BJ (cell line): ENCODE results near the gene RPS13. TPM values are rescaled to one million over a fixed set of nuclear protein-coding genes. Genes with fewer than 3 reads are reported as not detected.

Experiments
- CTCF ChIA-PET: fragments of 350-600 bp; formaldehyde crosslinking; extraction: SDS; loops from one replicate; lab custom pipeline; 2021; ENCODE audit warnings: antibody characterized with exemption, inconsistent platforms; lab: Yijun Ruan, JAX
- POLR2A ChIA-PET: fragments of 300-600 bp; sonication (Branson Sonifier 250); formaldehyde crosslinking; extraction: SDS; loops from one replicate; lab custom pipeline; 2021; ENCODE audit warnings: antibody characterized with exemption; lab: Charles Lee
- DNase-seq: peaks from one replicate; pipeline ENCODE4 v3.0.0-alpha.2; 2011; ENCODE audit warnings: low read depth
- H3K27me3 ChIP-seq: 2 replicates; pipeline ENCODE4 v1.6.0; 2011; ENCODE audit warnings: low read length; ENCODE audit not compliant: control insufficient read depth, insufficient read depth
- H3K36me3 ChIP-seq: 2 replicates; pipeline ENCODE4 v1.5.1; 2011; ENCODE audit warnings: low read length; ENCODE audit not compliant: control insufficient read depth, insufficient read depth
- H3K4me3 ChIP-seq: 2 replicates; pipeline ENCODE4 v1.5.1; 2011; ENCODE audit warnings: low read depth, mild to moderate bottlenecking, control low read depth, low read length
- CTCF ChIP-seq: IDR thresholded peaks from 2 replicates; pipeline ENCODE4 v1.5.1; 2011; ENCODE audit warnings: low read depth, mild to moderate bottlenecking, control low read depth, inconsistent platforms, low read length, moderate library complexity; ENCODE audit not compliant: insufficient read depth
- polyA plus RNA-seq: library from polyadenylated mRNA; depleted of rRNA; stranded (reverse); fragments of >200 nt; gene quantifications from 2 replicates; pipeline ENCODE4 v1.2.3, GENCODE V29; 2011; rRNA removed
- small RNA-seq: library from RNA; depleted of rRNA; stranded (forward); fragments of <200 nt; gene quantifications from one replicate; pipeline ENCODE3, GENCODE V24; 2012; ENCODE audit warnings: low replicate concordance, low read depth; ENCODE audit not compliant: insufficient read length

The RPS13 gene
- polyA plus RNA-seq, 1 experiment: 755 TPM

DNA sequence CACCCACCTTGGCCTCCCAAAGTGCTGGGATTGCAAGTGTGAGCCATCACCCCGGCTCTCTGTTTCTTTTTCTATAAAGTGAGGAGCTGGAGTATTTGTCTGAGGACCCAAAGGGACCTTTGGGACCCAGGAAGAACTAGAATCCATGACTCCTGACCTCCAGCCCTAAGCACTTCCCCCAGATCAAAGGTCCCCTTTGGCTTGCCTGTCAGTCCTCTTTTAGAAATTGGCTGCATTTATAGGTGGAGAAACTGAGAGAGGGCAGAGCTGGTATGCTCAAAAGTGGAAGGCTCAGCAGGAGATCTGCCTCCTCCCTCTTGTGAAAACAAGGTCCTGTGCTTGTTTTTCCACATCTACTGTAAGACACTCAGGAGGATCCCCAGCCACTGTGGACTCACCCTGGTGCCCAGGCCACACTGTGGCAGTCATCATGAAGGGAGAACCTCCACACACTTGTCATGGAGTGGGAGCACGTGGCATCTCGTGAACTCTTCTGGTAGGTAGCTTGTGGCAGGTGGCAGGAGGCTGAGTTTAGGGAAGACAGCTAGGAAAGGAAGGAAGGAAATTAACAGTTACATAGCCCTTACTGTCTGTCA, 50.9 kb downstream of the RPS13 start:
- DNase-seq: no peak
- Histone ChIP-seq H3K4me3 (no peak overlapping the region), H3K36me3 (no peaks in the 10 kb centered on the region), H3K27me3 (no peaks in the 10 kb centered on the region; the same call in 1 of the 2 replicates)
- ChIA-PET CTCF (interaction anchor here (0.7 kb wide), 1 partner anchor 19 kb away, joined by 3 read pairs; no protein-coding TSS in a partner anchor), POLR2A (no interaction called here)
- no peak for TF ChIP-seq CTCF

DNA sequence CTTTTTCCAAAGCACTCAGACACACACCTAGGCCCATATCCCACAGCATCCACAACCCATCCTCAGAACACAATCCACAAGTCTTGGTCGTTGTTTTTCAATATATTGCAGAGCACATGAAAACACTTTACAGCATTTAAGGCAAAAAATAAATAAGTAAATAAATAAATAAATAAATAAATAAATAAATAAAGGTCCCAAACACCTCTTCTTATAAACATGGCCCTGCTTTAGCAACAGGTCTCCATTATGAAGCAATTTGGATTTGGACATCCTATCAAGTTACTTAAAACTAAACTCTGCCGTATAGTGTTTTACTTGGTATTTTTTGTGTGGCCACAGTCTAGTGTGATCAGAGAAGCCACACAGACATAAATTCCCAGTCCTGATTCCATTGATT, 52.5 kb downstream of the RPS13 start:
- H3K36me3 ChIP-seq: no peaks in the 10 kb centered on the region
- ChIA-PET POLR2A (no interaction called here), CTCF (no interaction called here)
- H3K27me3 ChIP-seq: no peaks in the 10 kb centered on the region; the same call in 1 of the 2 replicates
- no peak for TF ChIP-seq CTCF
- H3K4me3 ChIP-seq: no peak overlapping the region
- no peak for DNase-seq

Small RNA genes within 50 kb of the gene (small RNA-seq; reads per million reads assigned to genes)
- not detected for gene RNU6-593P
- 197 reads per million, percentile 93 among the genes with 10 or more reads in this experiment for gene SNORD14A
- not detected for gene SNORD14B

Other genes starting within 250 kb of the RPS13 start
- 0.04 and 0.07 TPM in 2 replicates for gene PLEKHA7, start 63.3 kb downstream of the RPS13 start, polyA plus RNA-seq
- gene PIK3C2A, start 130.3 kb upstream of the RPS13 start, polyA plus RNA-seq: 13.2 and 29.0 TPM in 2 replicates
- gene NUCB2, start 199.1 kb upstream of the RPS13 start, polyA plus RNA-seq: 119 and 196 TPM in 2 replicates